Neural progenitor cell (in vitro differentiated cells): ENCODE results near the gene ISX. TPM values are rescaled to one million over a fixed set of nuclear protein-coding genes. Genes with fewer than 3 reads are reported as not detected.
"Not testable (repeated sequence)": the region's sequence is repeated elsewhere in the genome, so short reads cannot be mapped to it uniquely, and the experiment has no call there.

Experiments used
- DNase-seq: peaks from one replicate; pipeline ENCODE4 v3.0.0-alpha.2; 2016; ENCODE audit warnings: low spot score
- H2AFZ ChIP-seq: fragments of 200-600 bp; sonication (generic); replicated peaks from 2 replicates; pipeline ENCODE4 v1.6.1; 2016; ENCODE audit warnings: antibody characterized with exemption
- H3F3A ChIP-seq: fragments of 200-600 bp; sonication (generic); 2 replicates; pipeline ENCODE4 v1.6.1; 2016; ENCODE audit warnings: antibody characterized with exemption, low read depth
- H3K27ac ChIP-seq: fragments of 200-600 bp; sonication (generic); 2 replicates; pipeline ENCODE4 v1.5.1; 2016; ENCODE audit warnings: mild to moderate bottlenecking
- H3K27me3 ChIP-seq: fragments of 200-600 bp; sonication (generic); 2 replicates; pipeline ENCODE4 v1.6.1; 2016; ENCODE audit warnings: mild to moderate bottlenecking, moderate library complexity
- H3K36me3 ChIP-seq: fragments of 200-600 bp; sonication (generic); 2 replicates; pipeline ENCODE4 v1.5.1; 2016
- H3K4me1 ChIP-seq: fragments of 200-600 bp; sonication (generic); 2 replicates; pipeline ENCODE4 v1.6.1; 2016; ENCODE audit warnings: mixed run types
- H3K4me2 ChIP-seq: fragments of 200-600 bp; sonication (generic); 2 replicates; pipeline ENCODE4 v1.6.1; 2016
- H3K4me3 ChIP-seq: fragments of 200-600 bp; sonication (generic); 2 replicates; pipeline ENCODE4 v1.5.1; 2016
- H3K79me2 ChIP-seq: fragments of 200-600 bp; sonication (generic); 2 replicates; pipeline ENCODE4 v1.6.1; 2016; ENCODE audit warnings: low read depth
- H3K9ac ChIP-seq: fragments of 200-600 bp; sonication (generic); 2 replicates; pipeline ENCODE4 v1.6.1; 2016
- H3K9me3 ChIP-seq: fragments of 200-600 bp; sonication (generic); 2 replicates; pipeline ENCODE4 v1.5.1; 2016; ENCODE audit warnings: low read depth
- H4K20me1 ChIP-seq: fragments of 200-600 bp; sonication (generic); 2 replicates; pipeline ENCODE4 v1.6.1; 2016; ENCODE audit warnings: low read depth
- H3K27ac Mint-ChIP-seq: 3 replicates; pipeline ENCODE4 v1.8.0; 2021; ENCODE audit warnings: mixed read lengths
- H3K27me3 Mint-ChIP-seq: 2 replicates; pipeline ENCODE4 v1.8.0; 2022; ENCODE audit warnings: low read depth, mild to moderate bottlenecking, inconsistent platforms, moderate library complexity, mixed read lengths; ENCODE audit not compliant: insufficient read depth
- H3K36me3 Mint-ChIP-seq: 3 replicates; pipeline ENCODE4 v1.8.0; 2021; ENCODE audit warnings: mixed read lengths
- H3K4me1 Mint-ChIP-seq: 3 replicates; pipeline ENCODE4 v1.8.0; 2021; ENCODE audit warnings: mixed read lengths
- H3K4me3 Mint-ChIP-seq: 3 replicates; pipeline ENCODE4 v1.8.0; 2021; ENCODE audit warnings: mild to moderate bottlenecking, moderate library complexity, mixed read lengths
- H3K9me3 Mint-ChIP-seq: 3 replicates; pipeline ENCODE4 v1.8.0; 2020; ENCODE audit warnings: mixed read lengths
- EZH2 ChIP-seq: fragments of 200-600 bp; sonication (generic); IDR thresholded peaks from 2 replicates; pipeline ENCODE4 v1.6.1; 2017; ENCODE audit warnings: antibody characterized with exemption, mild to moderate bottlenecking, moderate library complexity
- EZH2phosphoT487 ChIP-seq: fragments of 200-600 bp; sonication (generic); IDR thresholded peaks from 2 replicates; pipeline ENCODE4 v1.6.1; 2017; ENCODE audit warnings: antibody characterized with exemption
- total RNA-seq: library from RNA; depleted of rRNA; stranded (reverse); fragments of >200 nt; gene quantifications from 2 replicates; pipeline ENCODE4 v1.2.3, GENCODE V29; 2015; ENCODE audit warnings: low replicate concordance
- TF ChIP-seq, protein P1 (sequence below): fragments of 200-600 bp; sonication (generic); IDR thresholded peaks from 2 replicates; pipeline ENCODE4 v1.5.1; 2017; ENCODE audit warnings: antibody characterized with exemption, mild to moderate bottlenecking

ISX gene
- total RNA-seq, 1 donor from 2014 or later, result not detected

DNA sequence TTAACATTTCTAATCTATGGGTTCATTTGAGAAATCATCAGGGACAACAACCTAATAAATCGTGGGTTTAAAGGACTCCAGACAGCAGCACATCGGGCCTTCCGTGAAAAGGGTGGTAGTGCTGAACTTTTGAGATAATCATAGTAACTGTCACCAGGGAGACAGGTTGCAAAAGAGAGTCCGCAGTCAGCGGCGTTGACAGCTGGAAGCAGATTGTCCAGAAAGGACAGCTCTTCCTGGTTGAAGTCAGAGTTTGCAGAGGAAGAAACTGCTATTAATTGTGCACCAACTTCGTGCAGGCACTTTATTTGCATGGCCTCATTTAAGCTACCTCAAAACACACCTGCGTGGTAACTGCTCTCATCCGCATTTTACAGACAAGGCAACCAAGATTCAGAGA lies 20.5 kb upstream of the ISX start:
- no peaks in the 10 kb centered on the region for H3K79me2 ChIP-seq
- H3K4me3 Mint-ChIP-seq, result no peak overlapping the region
- no peak overlapping the region for H2AFZ ChIP-seq
- H3K27ac ChIP-seq, result no peak overlapping the region
- H3F3A ChIP-seq, result no peaks in the 10 kb centered on the region
- H3K4me1 ChIP-seq, result no peaks in the 10 kb centered on the region
- peaks cover 6% of the 10 kb centered on the region for H3K27me3 Mint-ChIP-seq
- no peak for TF ChIP-seq EZH2phosphoT487
- no peak for TF ChIP-seq EZH2
- TF ChIP-seq, protein P1, sequence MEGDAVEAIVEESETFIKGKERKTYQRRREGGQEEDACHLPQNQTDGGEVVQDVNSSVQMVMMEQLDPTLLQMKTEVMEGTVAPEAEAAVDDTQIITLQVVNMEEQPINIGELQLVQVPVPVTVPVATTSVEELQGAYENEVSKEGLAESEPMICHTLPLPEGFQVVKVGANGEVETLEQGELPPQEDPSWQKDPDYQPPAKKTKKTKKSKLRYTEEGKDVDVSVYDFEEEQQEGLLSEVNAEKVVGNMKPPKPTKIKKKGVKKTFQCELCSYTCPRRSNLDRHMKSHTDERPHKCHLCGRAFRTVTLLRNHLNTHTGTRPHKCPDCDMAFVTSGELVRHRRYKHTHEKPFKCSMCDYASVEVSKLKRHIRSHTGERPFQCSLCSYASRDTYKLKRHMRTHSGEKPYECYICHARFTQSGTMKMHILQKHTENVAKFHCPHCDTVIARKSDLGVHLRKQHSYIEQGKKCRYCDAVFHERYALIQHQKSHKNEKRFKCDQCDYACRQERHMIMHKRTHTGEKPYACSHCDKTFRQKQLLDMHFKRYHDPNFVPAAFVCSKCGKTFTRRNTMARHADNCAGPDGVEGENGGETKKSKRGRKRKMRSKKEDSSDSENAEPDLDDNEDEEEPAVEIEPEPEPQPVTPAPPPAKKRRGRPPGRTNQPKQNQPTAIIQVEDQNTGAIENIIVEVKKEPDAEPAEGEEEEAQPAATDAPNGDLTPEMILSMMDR, result no peak
- H4K20me1 ChIP-seq, result no peaks in the 10 kb centered on the region
- no peak overlapping the region for H3K9ac ChIP-seq
- no peaks in the 10 kb centered on the region for H3K4me1 Mint-ChIP-seq
- H3K9me3 Mint-ChIP-seq, result no peaks in the 10 kb centered on the region
- no peak overlapping the region for H3K27ac Mint-ChIP-seq
- DNase-seq, result no peak
- no peak overlapping the region for H3K4me2 ChIP-seq
- no peaks in the 10 kb centered on the region for H3K27me3 ChIP-seq
- H3K36me3 Mint-ChIP-seq, result no peaks in the 10 kb centered on the region
- H3K4me3 ChIP-seq, result no peak overlapping the region
- no peaks in the 10 kb centered on the region for H3K9me3 ChIP-seq
- H3K36me3 ChIP-seq, result no peaks in the 10 kb centered on the region

DNA sequence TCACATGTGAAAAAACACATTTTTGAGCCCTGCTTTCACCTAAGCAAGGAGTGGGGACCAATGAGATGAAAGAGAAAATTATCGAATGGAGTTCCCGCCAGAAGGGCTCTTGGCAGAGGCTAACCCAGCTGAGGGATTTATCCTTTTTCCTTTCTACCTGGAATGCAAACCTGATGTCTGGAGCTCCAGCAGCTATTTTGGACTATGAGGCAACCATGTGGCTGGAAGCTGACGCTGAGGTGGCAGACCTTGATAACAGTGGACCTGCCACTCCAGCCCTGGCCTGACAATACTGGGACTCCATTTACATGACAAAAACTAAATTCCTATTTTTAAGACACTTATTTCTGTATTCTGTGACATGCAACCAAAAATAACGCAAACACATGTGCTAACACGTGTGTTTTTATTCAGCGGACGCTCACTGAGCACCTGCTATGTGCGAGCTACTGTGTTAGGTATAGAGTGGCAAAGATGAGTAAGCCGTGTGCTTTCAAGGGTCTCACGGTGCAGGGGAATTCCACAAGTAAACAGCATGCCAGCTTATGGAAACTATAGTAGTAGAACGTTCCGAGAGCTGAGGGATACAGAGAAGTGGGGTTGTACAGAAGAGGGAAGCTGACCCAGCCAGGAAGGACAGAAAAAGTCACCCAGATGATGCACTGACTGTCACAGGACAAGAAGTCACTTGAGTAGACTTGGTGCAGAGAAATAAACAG lies 19.1 kb upstream of the ISX start:
- Histone ChIP-seq H2AFZ (no peak overlapping the region), H3K4me1 (no peaks in the 10 kb centered on the region), H4K20me1 (no peaks in the 10 kb centered on the region), H3K36me3 (no peaks in the 10 kb centered on the region), H3K4me3 (no peak overlapping the region), H3F3A (no peaks in the 10 kb centered on the region), H3K9me3 (no peaks in the 10 kb centered on the region), H3K4me2 (no peak overlapping the region), H3K79me2 (no peaks in the 10 kb centered on the region), H3K9ac (no peak overlapping the region), H3K27ac (no peak overlapping the region), H3K27me3 (no peaks in the 10 kb centered on the region)
- H3K9me3 Mint-ChIP-seq, result no peaks in the 10 kb centered on the region
- H3K27me3 Mint-ChIP-seq, result peaks cover 6% of the 10 kb centered on the region
- no peak overlapping the region for H3K4me3 Mint-ChIP-seq
- no peaks in the 10 kb centered on the region for H3K36me3 Mint-ChIP-seq
- H3K4me1 Mint-ChIP-seq, result no peaks in the 10 kb centered on the region
- TF ChIP-seq EZH2, result no peak
- TF ChIP-seq, protein P1, result no peak
- TF ChIP-seq EZH2phosphoT487, result no peak
- no peak for DNase-seq
- H3K27ac Mint-ChIP-seq, result no peak overlapping the region

DNA sequence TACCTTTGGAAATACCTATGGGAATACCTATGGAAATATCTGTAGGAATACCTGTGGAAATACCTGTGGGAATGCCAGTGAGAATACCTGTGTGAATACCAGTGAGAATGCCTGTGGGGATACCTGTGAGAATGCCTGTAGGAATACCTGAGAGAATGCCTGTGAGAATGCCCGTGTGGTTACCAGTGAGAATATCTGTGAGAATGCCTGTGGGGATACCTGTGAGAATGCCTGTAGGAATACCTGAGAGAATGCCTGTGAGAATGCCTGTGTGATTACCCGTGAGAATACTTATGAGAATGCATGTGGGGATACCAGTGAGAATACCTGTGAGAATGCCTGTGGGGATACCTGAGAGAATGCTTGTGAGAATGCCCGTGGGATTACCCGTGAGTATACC lies 15.9 kb upstream of the ISX start:
- not testable (repeated sequence) for H3K27me3 Mint-ChIP-seq, H3K36me3 Mint-ChIP-seq, H3K9me3 Mint-ChIP-seq, H3K4me3 Mint-ChIP-seq, H3F3A ChIP-seq, H3K27me3 ChIP-seq, H3K4me1 Mint-ChIP-seq, H3K9ac ChIP-seq, H3K4me3 ChIP-seq, H4K20me1 ChIP-seq, H3K4me1 ChIP-seq, H3K9me3 ChIP-seq, DNase-seq, H3K4me2 ChIP-seq, H3K27ac ChIP-seq, H2AFZ ChIP-seq, H3K27ac Mint-ChIP-seq, H3K79me2 ChIP-seq, H3K36me3 ChIP-seq

DNA sequence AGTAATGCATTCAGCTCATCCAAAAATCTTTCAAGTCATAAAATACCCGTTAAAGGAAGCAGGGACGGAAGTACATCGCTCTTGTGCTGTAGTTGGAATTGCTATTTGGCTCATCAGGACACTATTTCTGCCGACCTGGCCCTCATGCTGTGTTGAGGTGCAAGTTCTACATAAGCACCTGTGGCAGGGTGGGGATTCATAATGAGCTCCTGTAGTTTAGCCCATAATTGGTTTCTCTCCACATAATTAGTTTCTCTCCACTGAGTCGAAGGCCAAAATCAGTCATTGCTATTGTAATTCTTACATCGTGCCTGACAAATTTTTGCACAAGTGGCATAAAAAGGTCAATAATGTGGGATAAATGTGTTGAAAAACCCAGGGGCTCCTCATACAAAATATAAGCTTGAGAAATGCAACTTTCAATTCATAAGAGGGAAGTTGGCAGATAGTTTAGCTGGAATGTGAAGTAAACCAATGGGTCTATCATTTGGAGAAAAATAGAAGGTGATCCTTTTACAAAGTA lies 14.9 kb upstream of the ISX start:
- no peak overlapping the region for H3K9ac ChIP-seq
- no peak overlapping the region for H3K4me3 ChIP-seq
- no peaks in the 10 kb centered on the region for H3K79me2 ChIP-seq
- no peaks in the 10 kb centered on the region for H3K9me3 ChIP-seq
- DNase-seq, result no peak
- Mint-ChIP-seq H3K9me3 (no peaks in the 10 kb centered on the region), H3K4me1 (no peaks in the 10 kb centered on the region), H3K4me3 (no peak overlapping the region), H3K27ac (no peak overlapping the region), H3K27me3 (peaks cover 3% of the 10 kb centered on the region), H3K36me3 (no peaks in the 10 kb centered on the region)
- H2AFZ ChIP-seq, result no peak overlapping the region
- TF ChIP-seq EZH2, result no peak
- no peak for TF ChIP-seq EZH2phosphoT487
- TF ChIP-seq, protein P1, result no peak
- no peaks in the 10 kb centered on the region for H3F3A ChIP-seq
- no peaks in the 10 kb centered on the region for H4K20me1 ChIP-seq
- no peak overlapping the region for H3K27ac ChIP-seq
- no peak overlapping the region for H3K4me2 ChIP-seq
- no peaks in the 10 kb centered on the region for H3K27me3 ChIP-seq
- no peaks in the 10 kb centered on the region for H3K36me3 ChIP-seq
- no peaks in the 10 kb centered on the region for H3K4me1 ChIP-seq
